Cardiac septum (tissue), 1 donor: ENCODE measurements around the gene ARF6. TPM values are rescaled to one million over a fixed set of nuclear protein-coding genes. Genes with fewer than 3 reads are reported as not detected.

Experiments used
- DNase-seq: peaks from one replicate; pipeline ENCODE4 v3.0.0-alpha.2; 2020; ENCODE audit warnings: low spot score
- intact Hi-C: fragments of 100-400 bp; cut with DNase I; formaldehyde crosslinking; loops from one replicate; pipeline ENCODE4 v1.14.0; 2022
- long read RNA-seq: library from polyadenylated mRNA; unstranded; transcript quantifications from one replicate; pipeline ENCODE4 v2.0.0, GENCODE V29; 2021
- total RNA-seq: library from RNA; stranded (reverse); fragmentation: NEBNext Ultra II Directional; extraction: Animal tissue kit (Norgen Biotek cat#: 25700); gene quantifications from one replicate; pipeline ENCODE4 v1.2.1, GENCODE V29; 2021
- donor health status: DM: no; HTN: no; CAD: no.

ARF6 gene
- total RNA-seq = 33.2 TPM
- long read RNA-seq, transcript ARF6-201 (2 exons, 3,865 nt) = major isoform, 160 of 194 reads
- long read RNA-seq, partial matches to known transcripts = 0 of 194 reads
- long read RNA-seq, other reads (novel, unspliced or antisense) = 34 of 194 reads

DNA sequence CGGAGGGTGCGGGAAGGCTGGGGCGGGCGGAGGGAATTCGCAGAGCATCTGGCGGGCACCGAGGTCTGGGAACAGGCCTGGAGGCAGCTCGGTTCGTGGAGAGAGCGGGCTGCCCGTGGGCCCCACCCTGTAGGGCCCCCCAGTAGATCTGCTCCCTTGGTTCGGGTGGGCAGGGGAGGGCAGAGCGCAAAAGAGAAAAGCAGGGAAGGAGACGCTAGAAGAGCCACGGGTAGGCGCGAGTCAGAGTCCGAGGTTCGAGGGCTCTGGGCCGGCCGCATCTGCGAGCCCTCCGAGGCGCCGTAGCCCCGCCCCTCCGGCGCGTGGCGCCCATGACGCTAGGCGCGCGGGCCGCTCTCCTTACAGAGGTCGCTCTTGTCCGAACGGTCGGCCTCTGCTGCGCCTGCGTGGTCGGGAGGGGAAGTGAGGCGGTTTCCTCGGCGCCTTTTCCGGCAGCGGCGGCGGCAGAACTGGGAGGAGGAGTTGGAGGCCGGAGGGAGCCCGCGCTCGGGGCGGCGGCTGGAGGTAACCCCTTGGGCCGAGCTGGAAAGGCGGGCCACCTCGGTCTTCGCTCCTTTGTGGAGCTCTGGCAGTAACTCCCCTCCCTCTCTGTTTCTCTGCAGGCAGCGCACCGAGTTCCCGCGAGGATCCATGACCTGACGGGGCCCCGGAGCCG is at the start of gene ARF6:
TSS of gene ARF6 (plus strand) at position 447 of the 673 bp plus-strand sequence. CDS start 655 bp downstream, outside the sequence.
- intact Hi-C loops = loop anchor here (1.0 to 5.0 kb wide), 4 partner anchors 24 to 215 kb away; no protein-coding TSS in a partner anchor
- peak; percentile 100 for DNase-seq

DNA sequence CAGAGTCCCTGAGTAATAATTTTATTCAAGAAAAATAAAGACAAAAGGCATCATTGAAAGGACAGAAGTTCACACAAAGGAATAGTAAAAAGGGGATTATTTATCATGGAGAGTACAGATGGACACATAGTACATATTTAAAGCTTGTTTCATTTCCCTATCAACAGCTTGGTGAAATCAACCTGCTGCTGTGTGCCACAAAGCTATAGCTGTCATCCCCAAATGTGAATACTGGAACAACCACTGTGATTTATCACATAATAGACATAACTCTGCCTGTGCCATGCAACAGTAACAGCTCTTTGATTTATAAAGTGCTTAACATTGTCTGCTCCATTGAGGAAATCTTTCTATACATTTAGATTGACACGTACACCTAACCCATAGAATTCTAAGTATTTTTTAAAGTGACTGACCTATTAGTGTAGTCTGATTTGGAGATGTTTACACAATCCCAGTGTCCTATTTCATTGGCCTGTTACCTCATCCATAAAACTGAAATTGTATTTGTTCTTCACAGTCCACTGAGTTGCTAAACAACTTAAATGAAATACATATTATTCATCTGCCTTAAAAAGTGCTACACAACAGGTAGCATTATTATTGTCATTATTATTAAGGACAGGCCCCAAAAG is 43.6 kb upstream of the ARF6 start:
- intact Hi-C loops = no loop called here
- no peak for DNase-seq

DNA sequence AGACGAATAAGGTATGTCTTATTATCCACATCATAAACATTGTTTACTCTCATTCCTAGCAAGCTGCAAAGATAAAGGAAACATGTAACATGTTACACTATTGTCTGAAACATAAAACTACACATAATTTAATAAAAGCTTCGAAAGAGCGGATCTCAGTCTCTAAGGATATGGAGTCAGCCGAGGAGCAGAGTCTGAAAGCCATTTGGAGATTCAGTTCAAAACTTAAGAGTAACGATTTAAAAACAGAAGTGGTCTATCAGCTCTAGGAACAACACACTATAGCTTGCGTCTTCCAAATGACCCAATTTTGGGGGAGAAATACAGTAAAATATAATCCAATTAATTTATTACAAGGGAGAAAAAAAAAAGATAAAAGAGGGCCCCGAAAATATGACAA is 41.1 kb upstream of the ARF6 start:
- DNase-seq = no peak
- intact Hi-C loops = loop anchor here (10.0 kb wide), 1 partner anchor 217 kb away; the partner anchor contains the start of gene DNAAF2

DNA sequence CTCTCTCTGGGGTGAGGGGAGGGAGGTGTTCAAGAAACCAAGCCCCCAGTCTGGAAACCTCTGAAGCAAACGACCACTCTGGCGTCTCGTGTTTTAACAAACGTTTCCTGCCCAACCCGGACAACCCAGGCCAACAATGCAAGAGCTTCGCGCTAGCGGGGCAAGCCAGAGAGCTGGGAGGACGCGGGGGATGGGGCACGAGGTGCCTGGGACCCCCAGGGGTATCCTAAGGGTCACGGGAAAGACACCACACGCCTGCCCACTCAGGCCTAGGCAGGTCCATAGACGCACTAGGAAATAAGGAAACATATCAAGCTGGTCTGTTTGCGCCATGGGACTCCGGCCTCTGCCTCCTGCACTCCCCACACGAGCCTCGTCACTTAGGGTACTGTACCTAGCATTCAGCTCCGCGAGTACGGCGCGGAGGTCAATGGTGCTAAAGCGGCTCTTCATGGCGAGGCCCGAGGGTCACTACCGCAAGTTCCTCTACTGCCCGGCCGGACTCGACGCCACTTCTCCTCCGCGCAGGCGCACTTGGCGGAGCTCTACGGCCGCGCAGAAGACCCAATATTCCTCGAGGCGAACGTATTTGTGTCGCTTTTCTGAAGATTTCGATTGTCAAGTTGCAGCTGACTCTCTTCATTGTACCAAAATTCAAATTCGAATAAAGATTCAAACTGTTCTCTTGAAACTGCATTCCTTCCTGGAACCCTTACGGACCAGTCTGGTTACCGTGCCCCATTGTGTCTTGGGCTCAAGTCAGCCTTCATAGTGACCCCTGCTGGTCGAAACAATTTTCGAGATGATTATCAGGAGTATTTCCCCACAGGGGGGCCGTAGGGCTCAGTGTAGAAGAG is 40.4 kb upstream of the ARF6 start, which contains the start of gene NEMF:
TSS of gene NEMF (minus strand) at position 488 of the 857 bp plus-strand sequence. CDS start at position 453, 35 bp downstream.
- intact Hi-C loops = loop anchor here (10.0 kb wide), 1 partner anchor 218 kb away; the partner anchor contains the start of gene DNAAF2

DNA sequence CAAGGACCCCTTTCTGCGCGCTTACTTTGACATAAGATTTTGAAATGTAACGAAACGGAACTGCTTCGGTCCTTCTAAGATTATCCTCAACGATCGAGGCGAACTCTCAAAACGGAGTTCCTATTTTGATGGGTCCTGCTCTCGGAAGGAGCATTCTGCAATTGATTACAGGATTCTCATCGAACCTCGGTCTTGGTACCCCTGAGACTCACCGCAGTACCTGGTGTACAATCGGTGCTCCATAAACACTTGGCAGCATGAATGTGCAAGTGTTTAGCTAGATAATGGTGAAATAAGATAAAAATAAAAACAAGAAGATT is 39.8 kb upstream of the ARF6 start:
- intact Hi-C loops = loop anchor here (10.0 kb wide), 1 partner anchor 218 kb away; the partner anchor contains the start of gene DNAAF2
- DNase-seq = no peak

More for the DNA sequence above, 40.4 kb upstream of the ARF6 start, which contains the start of gene NEMF:
- peak; percentile 95 for DNase-seq

DNA sequence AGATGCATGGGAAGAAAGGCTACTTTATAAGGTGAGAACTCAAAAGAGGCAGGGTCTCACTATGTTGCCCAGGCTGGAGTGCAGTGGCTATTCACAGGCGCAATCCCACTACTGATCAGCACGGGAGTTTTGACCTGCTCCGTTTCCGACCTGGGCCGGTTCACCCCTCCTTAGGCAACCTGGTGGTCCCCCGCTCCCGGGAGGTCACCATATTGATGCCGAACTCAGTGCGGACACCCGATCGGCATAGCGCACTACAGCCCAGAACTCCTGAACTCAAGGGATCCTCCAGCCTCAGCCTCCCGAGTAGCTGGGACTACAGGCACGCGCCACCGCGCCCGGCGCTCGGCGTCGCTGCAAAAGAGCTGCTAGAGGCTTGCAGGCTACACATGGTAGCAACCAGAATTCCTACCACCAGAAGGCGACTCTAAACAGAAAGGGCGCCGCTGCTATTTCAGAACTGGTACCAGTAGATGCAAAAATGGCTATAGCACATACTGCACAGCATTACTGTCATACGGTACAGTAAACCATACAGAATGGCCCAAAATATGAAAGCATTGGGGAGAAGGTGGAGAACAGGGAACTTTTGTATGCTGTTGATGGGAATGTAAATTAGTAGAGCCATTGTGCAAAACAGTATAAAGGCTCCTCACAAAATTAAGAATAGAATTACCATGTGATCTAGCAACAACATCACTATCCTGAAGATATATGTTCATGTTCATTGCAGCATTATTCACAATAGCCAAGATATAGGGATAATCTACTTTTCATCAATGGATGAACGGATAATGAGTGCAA is 39.1 kb upstream of the ARF6 start:
- DNase-seq = peak; percentile 84
- intact Hi-C loops = loop anchor here (10.0 kb wide), 1 partner anchor 219 kb away; the partner anchor contains the start of gene DNAAF2

DNA sequence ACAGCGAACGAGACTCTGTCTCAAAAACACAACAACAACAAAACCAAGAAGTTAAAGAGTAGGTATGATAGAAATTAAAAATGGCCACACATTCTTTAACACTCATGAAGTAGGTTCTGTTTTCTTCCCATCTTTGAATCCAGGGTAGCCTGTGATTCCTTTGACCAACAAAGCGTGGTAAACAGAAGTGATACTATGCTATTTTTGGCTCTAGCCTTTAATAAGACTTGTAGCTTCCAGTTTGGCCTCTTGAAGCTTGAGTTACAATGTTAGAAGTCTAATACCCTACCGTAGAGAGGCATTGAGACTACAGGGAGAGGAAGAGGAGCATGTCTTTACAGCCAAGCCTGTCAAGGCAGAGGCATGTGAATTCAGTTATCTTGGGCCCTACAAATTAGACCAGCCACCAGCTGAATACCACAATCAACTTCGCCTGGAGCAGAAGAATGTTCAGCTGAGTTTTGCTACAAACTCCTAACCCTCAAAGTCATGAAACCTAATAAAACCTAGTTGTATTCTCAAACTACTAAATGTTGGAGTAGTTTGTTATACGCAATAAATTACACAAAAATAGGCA is 35.4 kb upstream of the ARF6 start:
- no peak for DNase-seq
- intact Hi-C loops = loop anchor here (10.0 kb wide), 1 partner anchor 223 kb away; the partner anchor contains the start of gene DNAAF2

DNA sequence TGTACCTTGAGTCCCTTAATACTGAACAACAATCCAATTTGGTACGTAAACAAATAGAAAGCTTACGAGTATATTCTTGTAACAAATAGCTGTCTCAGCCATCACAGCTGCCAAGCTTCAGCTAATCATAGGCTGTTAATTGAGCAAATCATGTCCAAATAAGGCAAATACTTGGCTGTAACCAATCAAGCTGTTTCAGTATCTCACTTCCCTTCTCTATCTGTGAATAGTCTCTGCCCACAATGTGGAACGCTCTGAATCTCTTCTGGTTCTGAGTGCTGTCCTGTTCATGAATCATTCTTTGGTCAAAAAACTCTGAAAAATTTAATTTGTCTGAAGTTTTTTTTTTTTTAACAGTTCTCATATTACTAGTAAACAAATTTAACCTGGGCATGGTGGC is 34.5 kb upstream of the ARF6 start:
- intact Hi-C loops = loop anchor here (10.0 kb wide), 1 partner anchor 224 kb away; the partner anchor contains the start of gene DNAAF2
- no peak for DNase-seq

DNA sequence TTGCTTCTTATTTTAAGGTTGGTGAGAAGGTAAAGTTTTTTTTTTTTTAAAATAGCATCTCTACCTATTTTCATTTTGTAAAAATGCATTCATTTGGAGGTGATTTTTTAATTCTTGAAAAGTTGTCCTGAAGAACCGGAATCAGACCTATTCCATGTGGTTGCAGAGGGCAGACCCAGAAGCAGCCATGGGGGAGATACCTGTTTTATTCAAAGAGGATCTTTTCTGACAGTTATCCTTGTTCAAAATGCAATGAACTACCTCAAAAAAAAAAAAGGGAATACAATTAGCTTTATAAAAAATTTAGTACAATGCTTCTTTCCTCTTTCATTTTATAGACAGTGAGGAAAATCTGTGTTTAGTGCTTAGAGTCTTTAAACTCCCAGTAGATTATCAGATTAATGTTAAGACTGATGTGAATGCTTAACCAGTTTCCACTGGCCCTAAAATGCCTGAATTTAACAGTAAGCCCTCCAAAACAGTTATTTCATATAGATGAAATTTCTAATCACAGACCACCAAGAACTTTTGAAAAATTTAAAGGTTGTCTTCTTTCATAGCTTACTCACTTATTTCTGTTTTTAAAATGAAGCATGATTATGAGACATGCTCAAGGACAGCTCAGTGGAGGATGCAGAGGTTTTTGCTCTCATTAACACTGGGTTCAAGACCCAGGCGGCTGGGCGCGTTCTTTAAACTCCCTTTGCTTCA is 31.7 kb upstream of the ARF6 start:
- DNase-seq = no peak
- intact Hi-C loops = no loop called here

DNA sequence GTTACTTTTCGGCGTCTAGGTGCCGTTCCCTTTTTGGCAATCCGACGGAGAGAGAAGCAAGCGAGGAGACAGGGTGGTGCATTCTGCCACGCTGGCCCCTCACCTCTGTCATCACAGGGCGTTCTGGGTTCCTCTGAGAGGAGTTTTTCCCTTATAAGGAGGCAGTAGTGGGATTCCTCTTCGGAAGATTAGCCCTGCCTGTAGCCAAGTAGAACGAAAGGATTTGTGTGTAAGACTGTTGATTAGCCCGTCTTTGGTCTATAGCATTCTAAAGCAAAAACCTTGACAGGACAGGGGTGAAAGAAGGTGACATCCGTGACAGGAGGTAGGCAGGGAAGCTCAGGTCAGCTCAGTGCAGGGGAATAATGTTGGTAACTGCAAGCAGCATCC is 31.2 kb upstream of the ARF6 start:
- intact Hi-C loops = loop anchor here (2.0 kb wide), 1 partner anchor 371 kb away; no protein-coding TSS in a partner anchor
- peak; percentile 79 for DNase-seq

DNA sequence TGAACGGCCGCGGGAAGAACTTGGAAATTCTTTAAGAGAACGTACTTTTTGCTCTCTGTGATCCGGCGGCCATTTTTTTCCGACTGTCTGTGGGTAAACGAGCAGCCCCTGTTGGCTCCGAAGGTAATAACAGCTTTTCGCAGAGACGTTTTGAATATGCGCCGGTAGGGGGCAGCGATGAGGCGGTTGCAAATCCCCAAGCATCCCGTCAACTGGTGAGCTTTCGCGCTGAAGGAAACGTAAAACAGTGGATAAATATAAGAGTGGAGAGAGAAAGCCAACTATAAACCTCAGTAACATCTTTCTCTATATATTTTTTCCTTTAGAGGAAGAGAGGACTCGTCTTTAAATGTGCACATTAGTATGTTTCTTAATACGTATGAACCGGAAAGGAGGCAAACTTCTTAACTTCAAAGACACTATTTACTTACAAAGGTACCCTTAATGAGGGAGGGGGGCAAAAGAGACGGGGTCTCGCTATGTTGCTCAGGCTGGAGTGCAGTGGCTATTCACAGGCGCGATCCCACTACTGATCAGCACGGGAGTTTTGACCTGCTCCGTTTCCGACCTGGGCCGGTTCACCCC is 30.7 kb upstream of the ARF6 start:
- peak; percentile 94 for DNase-seq
- intact Hi-C loops = loop anchor here (2.0 kb wide), 1 partner anchor 371 kb away; no protein-coding TSS in a partner anchor

DNA sequence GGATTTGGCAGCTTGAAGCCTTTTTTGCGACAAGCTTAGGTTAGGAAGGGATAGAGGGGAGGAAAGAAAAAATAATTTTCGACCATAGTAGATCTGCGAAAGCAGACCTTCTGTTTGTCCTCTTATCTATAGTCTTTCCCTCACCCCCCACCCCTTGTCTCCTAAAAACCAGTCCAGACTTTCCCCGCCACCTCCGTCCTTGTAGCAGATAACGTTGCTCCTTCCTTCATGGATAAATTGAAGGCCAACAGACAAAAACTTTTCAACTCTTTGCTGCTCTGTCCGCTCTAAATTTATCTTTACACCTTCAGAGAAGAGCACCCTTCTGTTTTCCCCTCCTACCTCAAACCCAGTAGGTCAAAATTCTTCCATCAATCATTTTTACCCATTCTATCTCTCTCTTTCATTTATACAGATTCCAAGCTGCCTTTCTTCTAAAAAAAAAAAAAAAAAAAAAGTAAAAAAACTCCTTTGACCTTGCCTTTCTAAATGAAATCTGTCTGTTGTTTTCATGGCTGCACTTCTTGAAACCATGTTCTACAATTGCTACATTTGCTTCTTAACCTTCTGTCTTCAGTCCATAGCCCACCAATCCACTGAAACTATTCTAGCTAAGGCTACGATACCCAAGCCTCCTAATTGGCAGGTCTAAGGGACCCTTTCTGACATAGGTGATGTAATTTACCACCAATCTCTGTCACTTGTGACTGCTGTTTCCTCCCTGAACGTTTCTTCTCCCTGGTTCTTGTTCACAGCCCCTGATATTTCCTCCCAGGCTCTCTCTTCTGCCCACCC is 29.2 kb upstream of the ARF6 start:
- no peak for DNase-seq
- intact Hi-C loops = loop anchor here (2.0 kb wide), 1 partner anchor 369 kb away; no protein-coding TSS in a partner anchor

DNA sequence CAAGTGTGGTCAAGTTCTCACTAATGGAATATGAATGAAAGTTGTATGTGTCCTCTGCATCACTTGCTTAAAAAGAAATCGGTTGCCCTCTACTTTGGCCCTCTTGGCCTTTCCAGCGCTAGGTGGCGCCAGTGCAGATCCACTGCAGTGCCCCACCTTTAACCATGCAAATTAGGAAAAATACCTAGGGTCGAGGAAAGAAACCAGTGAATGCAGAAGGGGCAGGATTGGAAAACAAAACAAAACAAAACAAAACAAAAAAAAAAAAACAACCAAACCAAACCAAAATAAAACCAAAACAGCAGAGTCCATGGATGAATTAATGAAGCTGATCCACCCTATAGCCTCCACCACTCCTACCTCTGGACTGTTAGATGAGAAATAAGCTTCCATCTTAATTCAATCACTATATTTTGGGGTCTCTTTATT is 27.4 kb upstream of the ARF6 start:
- peak; percentile 84 for DNase-seq
- intact Hi-C loops = loop anchor here (5.0 kb wide), 2 partner anchors 137 to 242 kb away; no protein-coding TSS in a partner anchor

DNA sequence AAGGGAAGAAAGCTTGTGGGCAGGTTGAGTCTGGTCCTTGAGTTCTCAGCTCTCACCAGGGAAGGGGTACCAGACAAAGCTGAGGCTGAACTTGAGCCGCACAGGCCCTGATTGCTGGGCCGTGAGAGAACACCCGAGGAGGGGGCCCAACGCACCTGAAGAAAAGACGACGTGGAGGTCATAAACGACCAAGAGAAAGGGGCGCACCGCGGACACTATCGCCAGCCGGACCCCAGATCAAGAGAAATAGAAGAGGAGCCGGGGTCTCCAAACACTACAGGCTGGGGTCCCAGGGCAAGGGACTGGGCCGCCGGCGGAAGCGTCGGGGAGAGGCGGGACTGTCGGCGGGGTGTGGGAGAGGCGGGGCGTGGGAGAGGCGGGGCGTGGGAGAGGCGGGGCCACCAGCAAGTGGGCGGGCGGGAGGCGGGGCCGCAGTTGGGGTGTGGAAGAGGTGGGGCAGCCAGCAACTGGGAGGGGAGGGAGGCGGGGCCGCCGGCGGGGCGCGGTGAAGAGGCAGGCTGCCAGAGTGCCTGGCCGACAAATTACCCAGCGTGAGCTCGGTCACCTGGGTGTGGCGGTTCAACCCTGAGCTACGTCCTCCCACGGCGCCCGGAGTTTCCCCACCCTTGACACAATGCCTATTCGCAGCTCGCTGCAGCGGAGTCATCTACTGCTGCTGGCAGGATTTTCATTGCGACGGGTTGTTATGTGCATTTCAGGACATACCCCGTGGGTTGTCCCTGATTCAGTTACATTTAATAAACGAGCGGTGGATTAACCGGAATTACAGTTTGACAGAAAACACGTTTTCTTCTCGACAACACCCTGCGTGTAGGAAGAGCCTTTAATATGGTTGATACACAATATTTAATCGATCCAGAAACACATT is 24.8 kb upstream of the ARF6 start:
- peak; percentile 99 for DNase-seq
- intact Hi-C loops = loop anchor here (1.0 to 5.0 kb wide), 3 partner anchors 24 to 239 kb away; no protein-coding TSS in a partner anchor

DNA sequence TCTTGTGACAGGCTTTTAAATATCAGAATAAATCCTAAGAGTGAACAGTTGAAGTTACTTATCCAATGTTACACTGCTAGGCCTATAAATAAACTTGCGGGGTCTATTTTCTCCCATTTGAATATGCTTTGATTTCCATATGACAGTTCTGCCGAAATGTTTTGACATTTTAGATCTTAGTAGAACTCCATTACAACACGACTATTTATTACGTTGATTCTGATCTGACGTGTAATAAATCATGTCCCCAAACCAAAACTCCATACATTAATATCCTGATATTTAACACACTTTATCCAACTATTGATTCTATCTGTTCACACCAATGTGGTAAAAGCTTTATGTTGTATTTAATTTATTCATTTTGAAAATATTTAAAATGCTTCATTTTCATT is 24.2 kb upstream of the ARF6 start:
- intact Hi-C loops = loop anchor here (1.0 to 5.0 kb wide), 3 partner anchors 24 to 239 kb away; no protein-coding TSS in a partner anchor

More for the DNA sequence above, 24.2 kb upstream of the ARF6 start:
- no peak for DNase-seq
